H1 (cell line): ENCODE results near the gene TELO2. TPM values are rescaled to one million over a fixed set of nuclear protein-coding genes. Genes with fewer than 3 reads are reported as not detected.

ENCODE experiments used
- CBX8 ChIP-seq: fragments of 300-800, 300-1000 bp; sonication (generic); IDR thresholded peaks from 2 replicates; pipeline ENCODE4 v1.7.1; 2016; ENCODE audit warnings: low read depth, low read length, borderline replicate concordance
- EP300 ChIP-seq, 2 experiments: IDR thresholded peaks; 1 replicate in 1 of 2; 2 replicates in 1 of 2; pipeline ENCODE4 v1.6.1; 2011 to 2012; ENCODE audit warnings: low read depth in 2 of 2, low read length in 2 of 2, mild to moderate bottlenecking in 2 of 2, borderline replicate concordance in 1 of 2, inconsistent platforms in 1 of 2, moderate library complexity in 1 of 2
- RBBP5 ChIP-seq: IDR thresholded peaks from 2 replicates; pipeline ENCODE4 v1.7.1; 2012; ENCODE audit warnings: low read depth, mild to moderate bottlenecking, inconsistent platforms, low read length, moderate library complexity, borderline replicate concordance
- RNF2 ChIP-seq: fragments of 200-900, 300-1000 bp; sonication (generic); IDR thresholded peaks from 2 replicates; pipeline ENCODE4 v1.7.1; 2016; ENCODE audit warnings: borderline replicate concordance, low read depth, mild to moderate bottlenecking, antibody characterized with exemption, low read length; ENCODE audit not compliant: poor library complexity, severe bottlenecking; ENCODE audit errors: missing control alignments
- polyA plus RNA-seq, 7 experiments: library from polyadenylated mRNA; depleted of rRNA in 3 of 7; stranded (reverse) in 5 of 7; unstranded in 2 of 7; fragments of >200 nt in 5 of 7; fragments of 200-250 nt in 2 of 7; gene quantifications; 1 replicate in 5 of 7; 2 replicates in 1 of 7; 4 replicates in 1 of 7; pipeline versions ENCODE4 v1.2.1 to v1.2.3, GENCODE V29; 2011 to 2013; ENCODE audit warnings: missing spikeins in 2 of 7, mixed read lengths in 2 of 7
- total RNA-seq: library from RNA; stranded (reverse); fragmentation: NEBNext Ultra II Directional; extraction: Animal tissue kit (Norgen Biotek cat#: 25700); gene quantifications from 2 replicates; pipeline ENCODE4 v1.2.1, GENCODE V29; 2021
- TF ChIP-seq, protein P1 (sequence below): IDR thresholded peaks from 2 replicates; pipeline ENCODE4 v1.6.1; 2012; ENCODE audit warnings: low read length, inconsistent platforms

TELO2 gene
- total and polyA plus RNA-seq, 2 of the 8 experiments (the other 6 are each of a cell fraction or from before 2014, with no cell fraction given) = 39.3 to 64.8 TPM

DNA sequence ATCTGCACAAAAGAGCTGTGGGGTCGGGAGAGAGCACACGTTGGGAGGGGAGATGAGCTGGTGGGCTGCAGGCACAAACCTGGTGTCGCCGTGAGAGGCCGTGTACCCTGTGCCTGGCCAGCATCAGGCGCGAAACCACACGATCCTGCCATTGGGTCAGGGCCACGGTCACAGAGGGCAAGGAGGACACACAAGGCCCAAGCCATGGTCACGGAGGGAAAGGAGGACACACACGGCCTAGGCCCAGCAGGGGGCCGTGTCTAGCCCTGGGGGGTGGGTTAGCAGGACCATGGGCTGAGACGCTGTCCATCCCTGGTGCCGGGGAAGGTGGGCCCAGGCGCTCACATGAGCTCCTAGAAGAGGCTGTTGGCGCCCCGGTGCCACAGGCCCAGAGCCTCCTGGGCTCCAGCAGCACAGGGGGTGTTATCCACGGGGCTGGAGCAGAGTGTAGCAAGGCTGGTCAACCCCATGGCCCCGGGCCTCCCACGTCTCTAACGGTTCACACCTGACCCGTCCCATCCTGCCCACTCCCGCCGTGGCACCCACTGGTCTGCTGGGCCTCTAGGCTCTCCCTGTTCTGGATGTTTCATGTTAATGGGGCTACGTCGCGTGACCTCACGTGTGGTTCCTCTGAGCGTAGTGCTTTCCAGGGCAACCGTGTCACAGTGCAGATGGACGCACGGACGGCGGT, 41.3 kb upstream of the TELO2 start (continued):
- TF ChIP-seq RNF2 (no peak), RBBP5 (no peak), CBX8 (no peak), EP300 (IDR thresholded peaks at IDR 0.05; ENCODE audit: borderline replicate concordance in 1 of 2, low read depth in 2 of 2, low read length in 2 of 2) (no peak)
- TF ChIP-seq, protein P1, sequence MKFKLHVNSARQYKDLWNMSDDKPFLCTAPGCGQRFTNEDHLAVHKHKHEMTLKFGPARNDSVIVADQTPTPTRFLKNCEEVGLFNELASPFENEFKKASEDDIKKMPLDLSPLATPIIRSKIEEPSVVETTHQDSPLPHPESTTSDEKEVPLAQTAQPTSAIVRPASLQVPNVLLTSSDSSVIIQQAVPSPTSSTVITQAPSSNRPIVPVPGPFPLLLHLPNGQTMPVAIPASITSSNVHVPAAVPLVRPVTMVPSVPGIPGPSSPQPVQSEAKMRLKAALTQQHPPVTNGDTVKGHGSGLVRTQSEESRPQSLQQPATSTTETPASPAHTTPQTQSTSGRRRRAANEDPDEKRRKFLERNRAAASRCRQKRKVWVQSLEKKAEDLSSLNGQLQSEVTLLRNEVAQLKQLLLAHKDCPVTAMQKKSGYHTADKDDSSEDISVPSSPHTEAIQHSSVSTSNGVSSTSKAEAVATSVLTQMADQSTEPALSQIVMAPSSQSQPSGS = no peak
